ENCODE results near the gene STYX. TPM values are rescaled to one million over a fixed set of nuclear protein-coding genes. Genes with fewer than 3 reads are reported as not detected.
"Not testable (repeated sequence)": the region's sequence is repeated elsewhere in the genome, so short reads cannot be mapped to it uniquely, and the experiment has no call there.

Gene STYX
- total RNA-seq, 1 experiment from 2014 or later = 20.6 TPM

GRCh38 chr14:52729035-52729434 is 931 bp upstream of the STYX start:
- intact Hi-C loops (cut with micrococcal nuclease; ENCODE audit: unreplicated experiment); POLR2A ChIA-PET; H3K9me3 ChIP-seq (ENCODE audit: control insufficient read depth, insufficient read depth, low read depth, low read length); H3K4me1 ChIP-seq (ENCODE audit: control insufficient read depth, insufficient read depth, low read length); CTCF ChIA-PET; ATAC-seq; DNase-seq (ENCODE audit: low read depth, low spot score); BruUV-seq (replicated peaks); H3K27ac ChIP-seq (ENCODE audit: low read length); H3K27me3 ChIP-seq (ENCODE audit: control insufficient read depth, insufficient read depth, low read length); H3K4me3 ChIP-seq (ENCODE audit: low read depth in 2 of 2, low read length in 2 of 2); in situ Hi-C loops (cut with HindIII; ENCODE audit: low pct_unique_long_range_greater_than_20kb, low sequenced_read_pairs): not testable (repeated sequence)
- H3K36me3 ChIP-seq (ENCODE audit: control insufficient read depth, insufficient read depth, low read length) = peaks cover 19% of the 10 kb centered on the region

- H3K27ac ChIP-seq (ENCODE audit: low read length) = peak overlapping the region; percentile 65; the same call in 1 of the 2 replicates
- POLR2A ChIA-PET = no interaction called here
- no peak for DNase-seq (ENCODE audit: low read depth, low spot score)
- CTCF ChIA-PET = no interaction called here
- H3K4me1 ChIP-seq (ENCODE audit: control insufficient read depth, insufficient read depth, low read length) = no peaks in the 10 kb centered on the region
- peaks cover 17% of the 10 kb centered on the region for H3K36me3 ChIP-seq (ENCODE audit: control insufficient read depth, insufficient read depth, low read length)
- intact Hi-C loops (cut with micrococcal nuclease; ENCODE audit: unreplicated experiment) (no loop called here), in situ Hi-C loops (cut with HindIII; ENCODE audit: low pct_unique_long_range_greater_than_20kb, low sequenced_read_pairs) (no loop called here)
- no peak for ATAC-seq
- peak overlapping the region; percentile 27 to 52 for H3K4me3 ChIP-seq (ENCODE audit: low read depth in 2 of 2, low read length in 2 of 2)
- no peaks in the 10 kb centered on the region for H3K9me3 ChIP-seq (ENCODE audit: control insufficient read depth, insufficient read depth, low read depth, low read length)
- no TSS peak for BruUV-seq (replicated peaks)
- H3K27me3 ChIP-seq (ENCODE audit: control insufficient read depth, insufficient read depth, low read length) = no peaks in the 10 kb centered on the region
- TF ChIP-seq CTCF (IDR thresholded peaks at IDR 0.05) (no peak), POLR2AphosphoS5 (IDR thresholded peaks at IDR 0.05; ENCODE audit: low read depth, low read length) (no peak), REST (IDR thresholded peaks at IDR 0.05; ENCODE audit: insufficient read depth in 1 of 2, low read depth in 2 of 2, low read length in 1 of 2) (no peak), TCF7L2 (IDR thresholded peaks at IDR 0.05; ENCODE audit: low read depth, low read length) (no peak), SIN3A (IDR thresholded peaks at IDR 0.05; ENCODE audit: borderline replicate concordance, insufficient read depth, low read depth, low read length) (no peak)
These were observed 411 bp upstream of the STYX start for GRCh38 chr14:52729585-52729924.

- no TSS peak for BruUV-seq (replicated peaks)
- no peak for DNase-seq (ENCODE audit: low read depth, low spot score)
- Histone ChIP-seq H3K4me1 (ENCODE audit: control insufficient read depth, insufficient read depth, low read length) (no peaks in the 10 kb centered on the region), H3K4me3 (ENCODE audit: low read depth in 2 of 2, low read length in 2 of 2) (peak overlapping the region; percentile 85 to 91), H3K27ac (ENCODE audit: low read length) (peak overlapping the region; percentile 85), H3K27me3 (ENCODE audit: control insufficient read depth, insufficient read depth, low read length) (no peaks in the 10 kb centered on the region), H3K9me3 (ENCODE audit: control insufficient read depth, insufficient read depth, low read depth, low read length) (no peaks in the 10 kb centered on the region), H3K36me3 (ENCODE audit: control insufficient read depth, insufficient read depth, low read length) (peaks cover 15% of the 10 kb centered on the region)
- ChIA-PET POLR2A (interaction anchor here (0.7 kb wide), 1 partner anchor 51 kb away, joined by 7 read pairs; no protein-coding TSS in a partner anchor), CTCF (no interaction called here)
- in situ Hi-C loops (cut with HindIII; ENCODE audit: low pct_unique_long_range_greater_than_20kb, low sequenced_read_pairs) = no loop called here
- intact Hi-C loops (cut with micrococcal nuclease; ENCODE audit: unreplicated experiment) = no loop called here
- no peak for ATAC-seq
- TF ChIP-seq SIN3A (IDR thresholded peaks at IDR 0.05; ENCODE audit: borderline replicate concordance, insufficient read depth, low read depth, low read length) (no peak), REST (IDR thresholded peaks at IDR 0.05; ENCODE audit: insufficient read depth in 1 of 2, low read depth in 2 of 2, low read length in 1 of 2) (no peak), CTCF (IDR thresholded peaks at IDR 0.05) (no peak), TCF7L2 (IDR thresholded peaks at IDR 0.05; ENCODE audit: low read depth, low read length) (no peak), POLR2AphosphoS5 (IDR thresholded peaks at IDR 0.05; ENCODE audit: low read depth, low read length) (no peak)
These were observed 744 bp downstream of the STYX start for GRCh38 chr14:52730709-52731111.

Measured in Panc1 (cell line).